Measurements from ENCODE around the gene ARMC8.

DNA sequence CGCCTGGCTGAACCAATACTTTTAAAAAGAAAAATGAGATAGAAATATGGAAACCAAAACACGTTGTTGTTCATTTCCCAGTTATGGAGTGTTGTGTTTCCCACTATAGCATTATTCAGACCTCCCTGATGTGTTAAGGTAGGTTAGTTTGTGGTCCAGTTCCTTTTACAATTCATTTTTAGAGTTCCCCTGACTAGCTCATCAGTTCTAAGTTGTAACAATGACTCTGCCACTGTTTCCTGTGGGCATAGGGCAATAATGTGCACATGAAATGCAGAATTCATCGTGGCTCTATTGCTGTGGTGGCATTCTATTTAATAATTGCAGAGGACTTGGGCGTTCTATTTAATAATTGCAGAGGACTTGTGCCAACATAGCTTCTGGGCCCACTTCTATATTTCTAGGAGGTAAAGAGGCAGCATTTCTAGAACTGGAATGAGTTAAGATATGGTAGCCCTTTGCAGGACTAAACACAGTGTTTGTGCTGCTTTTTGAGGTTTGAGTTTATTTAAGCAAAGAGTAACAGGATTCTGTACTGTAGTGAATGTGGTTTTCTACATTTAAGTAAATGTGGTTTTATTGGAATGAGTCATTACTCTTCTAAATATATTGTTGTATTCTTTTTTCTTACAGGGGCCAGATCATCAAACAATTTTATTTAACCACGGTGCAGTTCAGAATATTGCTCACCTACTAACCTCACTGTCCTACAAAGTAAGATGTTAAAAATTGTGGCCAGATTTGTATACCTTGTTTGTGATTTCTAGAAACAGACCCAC lies 47.5 kb downstream of the ARMC8 start:
- TF ChIP-seq, protein P1, sequence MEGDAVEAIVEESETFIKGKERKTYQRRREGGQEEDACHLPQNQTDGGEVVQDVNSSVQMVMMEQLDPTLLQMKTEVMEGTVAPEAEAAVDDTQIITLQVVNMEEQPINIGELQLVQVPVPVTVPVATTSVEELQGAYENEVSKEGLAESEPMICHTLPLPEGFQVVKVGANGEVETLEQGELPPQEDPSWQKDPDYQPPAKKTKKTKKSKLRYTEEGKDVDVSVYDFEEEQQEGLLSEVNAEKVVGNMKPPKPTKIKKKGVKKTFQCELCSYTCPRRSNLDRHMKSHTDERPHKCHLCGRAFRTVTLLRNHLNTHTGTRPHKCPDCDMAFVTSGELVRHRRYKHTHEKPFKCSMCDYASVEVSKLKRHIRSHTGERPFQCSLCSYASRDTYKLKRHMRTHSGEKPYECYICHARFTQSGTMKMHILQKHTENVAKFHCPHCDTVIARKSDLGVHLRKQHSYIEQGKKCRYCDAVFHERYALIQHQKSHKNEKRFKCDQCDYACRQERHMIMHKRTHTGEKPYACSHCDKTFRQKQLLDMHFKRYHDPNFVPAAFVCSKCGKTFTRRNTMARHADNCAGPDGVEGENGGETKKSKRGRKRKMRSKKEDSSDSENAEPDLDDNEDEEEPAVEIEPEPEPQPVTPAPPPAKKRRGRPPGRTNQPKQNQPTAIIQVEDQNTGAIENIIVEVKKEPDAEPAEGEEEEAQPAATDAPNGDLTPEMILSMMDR (IDR thresholded peaks at IDR 0.05): no peak
- no peak for TF ChIP-seq POLR2A (IDR thresholded peaks at IDR 0.05)
